Renal cortex interstitium (tissue), 11 donors: ENCODE measurements around the gene CPPED1. TPM values are rescaled to one million over a fixed set of nuclear protein-coding genes. Genes with fewer than 3 reads are reported as not detected.

Experiments
- DNase-seq, 11 donors: peaks; one replicate each; pipeline ENCODE4 v3.0.0-alpha.2; 2013; ENCODE audit warnings: low read depth in 9 of 11, low spot score in 4 of 11; ENCODE audit errors: extremely low read depth in 1 of 11
- polyA plus RNA-seq, 3 donors: library from polyadenylated mRNA; unstranded; fragments of 120-200 nt; gene quantifications; one replicate each; pipeline ENCODE4 v1.2.1, GENCODE V29; 2013; ENCODE audit not compliant: insufficient read length in 3 of 3

Gene CPPED1
- polyA plus RNA-seq, 3 donors = 21.1 to 25.1 (median 22.8) TPM

- DNase-seq = no peak
Measured at GRCh38 chr16:12628536-12628935, 175.2 kb downstream of the CPPED1 start.

GRCh38 chr16:12627394-12627793 lies 176.3 kb downstream of the CPPED1 start:
- no peak for DNase-seq

GRCh38 chr16:12626411-12626810 lies 177.3 kb downstream of the CPPED1 start:
- no peak for DNase-seq

- DNase-seq = no peak
Measured at GRCh38 chr16:12625716-12626115, 178.0 kb downstream of the CPPED1 start.

GRCh38 chr16:12625068-12625467 lies 178.6 kb downstream of the CPPED1 start:
- DNase-seq = no peak

GRCh38 chr16:12620150-12620549 lies 183.5 kb downstream of the CPPED1 start:
- no peak for DNase-seq

GRCh38 chr16:12618515-12618914 lies 185.2 kb downstream of the CPPED1 start:
- DNase-seq = peak in 9 of 11 donors; percentile 13 to 48 (median 21)

GRCh38 chr16:12617401-12617819 lies 186.3 kb downstream of the CPPED1 start:
- no peak for DNase-seq

GRCh38 chr16:12614662-12615278 lies 188.9 kb downstream of the CPPED1 start:
- no peak for DNase-seq

GRCh38 chr16:12613992-12614661 lies 189.6 kb downstream of the CPPED1 start:
- no peak for DNase-seq

GRCh38 chr16:12613131-12613991 lies 190.3 kb downstream of the CPPED1 start:
- peak in 1 of 11 donors; percentile 38 for DNase-seq

GRCh38 chr16:12612598-12613101 lies 191.0 kb downstream of the CPPED1 start:
- DNase-seq = no peak

GRCh38 chr16:12611916-12612597 lies 191.6 kb downstream of the CPPED1 start:
- no peak for DNase-seq

GRCh38 chr16:12611006-12611477 lies 192.6 kb downstream of the CPPED1 start:
- no peak for DNase-seq

- no peak for DNase-seq
Measured at GRCh38 chr16:12609937-12610699, 193.6 kb downstream of the CPPED1 start.
